GM18951 (cell line): ENCODE results near the gene TCEA2.

Experiments
- POLR2A ChIP-seq: IDR thresholded peaks from 4 replicates; pipeline ENCODE4 v1.6.1; 2011; ENCODE audit warnings: mild to moderate bottlenecking; ENCODE audit not compliant: insufficient read length, insufficient read depth; ENCODE audit errors: extremely low read depth
- in situ Hi-C: fragments of 300-500 bp; cut with MboI; formaldehyde crosslinking; loops from one replicate; pipeline ENCODE4 v1.12.0; 2022; ENCODE audit warnings: low sequenced_read_pairs, mixed read lengths, inconsistent platforms; ENCODE audit not compliant: unreplicated experiment

The TCEA2 gene

GRCh38 chr20:64056889-64057627 is 5.9 kb upstream of the TCEA2 start:
- in situ Hi-C loops: no loop called here
- TF ChIP-seq POLR2A: no peak

GRCh38 chr20:64057628-64058498 is 5.1 kb upstream of the TCEA2 start:
- no peak for TF ChIP-seq POLR2A
- in situ Hi-C loops: no loop called here

- no peak for TF ChIP-seq POLR2A
- in situ Hi-C loops: no loop called here
Observed at GRCh38 chr20:64058536-64058935, 4.5 kb upstream of the TCEA2 start.

- no peak for TF ChIP-seq POLR2A
- in situ Hi-C loops: no loop called here
Observed at GRCh38 chr20:64062276-64062595, 762 bp upstream of the TCEA2 start.

GRCh38 chr20:64063389-64064144 is 569 bp downstream of the TCEA2 start:
- TF ChIP-seq POLR2A: no peak
- in situ Hi-C loops: no loop called here

- no peak for TF ChIP-seq POLR2A
- in situ Hi-C loops: no loop called here
Observed at GRCh38 chr20:64064145-64064698, 1.2 kb downstream of the TCEA2 start.

GRCh38 chr20:64065062-64065973 is 2.3 kb downstream of the TCEA2 start:
- TF ChIP-seq POLR2A: no peak
- in situ Hi-C loops: no loop called here

- in situ Hi-C loops: no loop called here
- peak; percentile 36 for TF ChIP-seq POLR2A
Observed at GRCh38 chr20:64065974-64066343, 3.0 kb downstream of the TCEA2 start.

GRCh38 chr20:64067005-64067632 is 4.1 kb downstream of the TCEA2 start:
- TF ChIP-seq POLR2A: no peak
- in situ Hi-C loops: no loop called here

GRCh38 chr20:64067733-64068307 is 4.8 kb downstream of the TCEA2 start:
- in situ Hi-C loops: no loop called here
- TF ChIP-seq POLR2A: no peak

GRCh38 chr20:64068386-64069208 is 5.6 kb downstream of the TCEA2 start:
- TF ChIP-seq POLR2A: no peak
- in situ Hi-C loops: no loop called here
